Placental epithelial cell (primary cell): ENCODE data around the gene XPA. TPM values are rescaled to one million over a fixed set of nuclear protein-coding genes. Genes with fewer than 3 reads are reported as not detected.

Source experiments
- total RNA-seq: library from RNA; depleted of rRNA; stranded (reverse); fragments of >200 nt; gene quantifications from 2 replicates; pipeline ENCODE4 v1.2.3, GENCODE V29; 2012

The XPA gene
- 8.4 and 12.6 TPM in 2 replicates for total RNA-seq

DNA sequence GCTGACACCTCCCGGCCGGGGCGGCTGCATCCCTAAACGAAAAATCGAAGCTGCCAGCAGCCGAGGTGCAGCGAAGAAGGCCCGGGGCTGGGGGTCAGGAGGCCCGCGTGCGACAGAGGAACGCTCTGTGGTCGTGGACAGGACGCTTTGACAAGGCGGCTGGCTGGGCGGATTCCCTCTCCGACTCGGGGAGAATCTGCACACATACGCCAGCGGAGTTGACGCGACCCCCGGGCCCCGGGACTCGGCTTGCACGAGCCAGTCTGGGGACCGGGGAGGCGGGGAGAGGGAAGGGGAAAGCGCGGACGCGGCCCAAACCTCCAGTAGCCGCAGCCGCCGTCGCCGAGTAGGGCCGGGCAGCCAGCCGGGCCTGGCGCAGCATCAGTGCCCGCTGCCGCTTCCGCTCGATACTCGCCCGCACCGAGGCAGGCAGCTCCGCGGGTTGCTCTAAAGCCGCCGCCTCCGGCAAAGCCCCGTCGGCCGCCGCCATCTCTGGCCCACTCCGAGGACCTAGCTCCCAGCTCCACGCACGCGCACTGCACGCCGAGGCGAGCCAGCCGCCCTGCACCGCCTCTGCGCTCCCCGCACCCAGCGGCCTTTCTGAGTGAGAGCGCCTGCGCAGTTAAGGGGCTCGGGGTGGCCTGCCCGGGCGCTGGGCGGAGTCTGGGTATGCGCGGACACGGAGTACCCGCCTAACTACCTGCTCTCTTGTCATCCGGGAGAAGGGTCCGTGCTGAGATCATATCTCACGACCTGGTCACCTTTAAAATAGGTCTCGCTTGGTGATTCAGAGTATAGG lies at the start of gene XPA:
TSS of gene XPA (minus strand) at position 538 of the 799 bp plus-strand sequence. CDS start at position 490, 48 bp downstream.

DNA sequence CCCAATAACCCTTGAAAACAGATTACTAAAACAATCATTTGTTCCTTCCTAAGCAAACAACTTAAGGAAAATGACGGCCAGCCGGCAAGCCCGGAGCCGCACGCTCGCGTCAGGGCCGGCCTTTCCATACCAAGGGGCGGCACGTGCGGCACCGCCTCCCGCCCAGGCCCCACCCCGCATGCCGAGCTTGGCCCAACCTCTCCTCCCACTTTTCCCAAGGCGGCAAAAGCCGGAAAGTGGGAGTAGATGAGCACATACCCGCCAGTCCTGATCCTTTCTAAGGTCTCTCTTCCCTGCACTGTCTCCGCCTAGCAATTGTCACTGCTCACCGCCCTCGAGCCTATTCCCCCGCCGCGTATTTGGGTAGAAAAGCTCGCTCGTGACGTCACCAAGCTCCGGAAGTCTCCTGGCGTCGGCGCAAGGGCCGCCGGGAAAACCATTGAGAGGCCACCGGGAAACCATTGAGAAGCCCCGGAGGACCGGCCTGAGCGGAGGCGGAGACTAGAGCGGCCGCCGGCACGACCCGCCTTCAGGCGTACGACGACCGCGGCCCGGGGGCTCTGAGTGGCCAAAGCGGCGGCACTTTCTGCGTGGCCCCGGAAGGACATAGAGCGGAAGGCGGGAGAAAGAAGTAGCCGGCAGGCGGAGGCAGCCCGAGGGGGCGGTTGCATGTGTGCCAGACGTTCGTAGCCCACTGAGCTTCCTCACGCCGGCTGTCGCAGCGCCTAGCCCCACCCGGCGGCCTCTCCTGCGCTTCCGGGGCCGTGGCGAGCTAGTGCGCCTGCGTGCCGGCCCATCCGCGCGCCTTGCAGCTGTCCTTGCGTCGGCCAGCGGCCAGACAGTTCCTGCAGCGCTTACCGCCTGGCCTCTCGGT lies 63.9 kb downstream of the XPA start, which contains the start of the genes NCBP1 and TSTD2:
TSS of gene NCBP1 (plus strand) at position 837 of the 874 bp plus-strand sequence. CDS start 61 bp downstream, outside the sequence.
TSS of gene TSTD2 (minus strand) at position 384 of the 874 bp plus-strand sequence. CDS start 5,806 bp downstream, outside the sequence.

Other genes with a start within 250 kb of the XPA start
- not detected in 2 replicates for gene TMOD1, start 195.7 kb downstream of the XPA start, total RNA-seq
- gene TSTD2, start 64.0 kb downstream of the XPA start, total RNA-seq = 16.5 and 16.9 TPM in 2 replicates
- 22.0 and 51.2 TPM in 2 replicates for gene NCBP1, start 63.5 kb downstream of the XPA start, total RNA-seq
- 1.2 TPM in 1 of 2 replicates, not detected in the other for gene FOXE1, start 155.9 kb upstream of the XPA start, total RNA-seq
- 22.4 and 24.2 TPM in 2 replicates for gene TRMO, start 225.2 kb upstream of the XPA start, total RNA-seq
- not detected in 2 replicates for gene HEMGN, start 240.8 kb upstream of the XPA start, total RNA-seq